GM18505 (cell line): ENCODE measurements around the gene ANKS3.

Experiments
- ATAC-seq: cut with Tn5 transposase; IDR thresholded peaks from one replicate; pipeline ENCODE4 v1.9.1; 2021; ENCODE audit not compliant: unreplicated experiment
- POLR2A ChIP-seq: IDR thresholded peaks from 4 replicates; pipeline ENCODE4 v1.6.1; 2011; ENCODE audit warnings: borderline replicate concordance; ENCODE audit not compliant: insufficient read depth, insufficient read length; ENCODE audit errors: extremely low read depth

The ANKS3 gene, protein sequence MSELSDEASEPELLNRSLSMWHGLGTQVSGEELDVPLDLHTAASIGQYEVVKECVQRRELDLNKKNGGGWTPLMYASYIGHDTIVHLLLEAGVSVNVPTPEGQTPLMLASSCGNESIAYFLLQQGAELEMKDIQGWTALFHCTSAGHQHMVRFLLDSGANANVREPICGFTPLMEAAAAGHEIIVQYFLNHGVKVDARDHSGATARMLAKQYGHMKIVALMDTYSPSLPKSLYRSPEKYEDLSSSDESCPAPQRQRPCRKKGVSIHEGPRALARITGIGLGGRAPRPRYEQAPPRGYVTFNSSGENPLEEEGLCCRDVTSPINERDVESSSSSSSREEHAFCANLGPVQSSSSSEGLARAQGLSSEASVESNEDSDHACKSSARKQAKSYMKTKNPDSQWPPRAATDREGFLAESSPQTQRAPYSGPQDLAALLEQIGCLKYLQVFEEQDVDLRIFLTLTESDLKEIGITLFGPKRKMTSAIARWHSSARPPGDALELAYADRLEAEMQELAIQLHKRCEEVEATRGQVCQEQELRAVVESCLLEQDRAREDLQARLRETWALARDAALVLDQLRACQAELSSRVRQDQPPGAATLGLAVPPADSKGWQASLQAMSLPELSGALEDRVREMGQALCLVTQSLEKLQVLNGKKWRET

DNA sequence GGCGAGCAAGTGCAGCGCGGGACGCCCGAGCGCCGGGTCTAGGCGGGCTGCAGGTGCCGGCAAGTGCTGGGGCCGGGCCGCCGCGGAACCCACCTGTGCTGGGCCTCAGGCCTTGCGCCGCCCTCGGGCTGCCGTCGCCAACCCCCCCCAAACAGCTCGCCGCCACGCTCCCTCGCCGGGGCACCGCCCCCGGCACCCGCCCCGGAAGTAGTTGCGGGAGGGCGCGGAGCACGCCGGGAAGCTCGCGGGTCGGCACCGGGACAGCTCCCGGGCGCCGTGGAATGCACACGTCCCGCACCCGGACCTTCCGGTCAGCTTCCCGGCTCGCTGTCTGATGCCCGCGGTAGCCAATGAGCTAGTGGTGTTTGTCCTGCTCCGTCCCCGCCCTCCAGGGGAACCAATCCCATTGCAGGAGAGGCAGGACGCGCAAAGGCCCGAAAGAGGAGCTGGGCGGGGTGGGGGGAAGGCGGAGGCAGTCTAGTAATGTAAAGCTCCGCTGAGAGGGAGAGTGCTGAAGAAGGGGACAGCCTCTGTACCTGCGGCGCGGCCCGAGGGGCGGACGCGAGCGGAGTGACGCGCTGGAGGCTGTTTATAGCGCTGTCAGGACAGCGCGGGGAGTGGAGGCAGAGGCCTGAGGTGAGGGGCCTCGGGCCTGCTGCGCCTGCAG, at the start of gene ANKS3, which contains the start of gene DNAAF8:
Gene ANKS3, minus strand, starts transcription at position 209 of the 667 bp plus-strand sequence. CDS start 4,122 bp downstream, outside the sequence.
Gene DNAAF8, plus strand, starts transcription at position 475 of the 667 bp plus-strand sequence. CDS start 1,978 bp downstream, outside the sequence.
- peak; percentile 58 for TF ChIP-seq POLR2A
- ATAC-seq: peak; percentile 73

- no peak for TF ChIP-seq POLR2A
- ATAC-seq: no peak
These were observed 49.3 kb upstream of the ANKS3 start for GRCh38 chr16:4783251-4783950.

GRCh38 chr16:4780235-4780634, 46.2 kb upstream of the ANKS3 start:
- ATAC-seq: no peak
- TF ChIP-seq POLR2A: no peak

GRCh38 chr16:4778050-4778392, 44.0 kb upstream of the ANKS3 start:
- ATAC-seq: no peak
- no peak for TF ChIP-seq POLR2A

DNA sequence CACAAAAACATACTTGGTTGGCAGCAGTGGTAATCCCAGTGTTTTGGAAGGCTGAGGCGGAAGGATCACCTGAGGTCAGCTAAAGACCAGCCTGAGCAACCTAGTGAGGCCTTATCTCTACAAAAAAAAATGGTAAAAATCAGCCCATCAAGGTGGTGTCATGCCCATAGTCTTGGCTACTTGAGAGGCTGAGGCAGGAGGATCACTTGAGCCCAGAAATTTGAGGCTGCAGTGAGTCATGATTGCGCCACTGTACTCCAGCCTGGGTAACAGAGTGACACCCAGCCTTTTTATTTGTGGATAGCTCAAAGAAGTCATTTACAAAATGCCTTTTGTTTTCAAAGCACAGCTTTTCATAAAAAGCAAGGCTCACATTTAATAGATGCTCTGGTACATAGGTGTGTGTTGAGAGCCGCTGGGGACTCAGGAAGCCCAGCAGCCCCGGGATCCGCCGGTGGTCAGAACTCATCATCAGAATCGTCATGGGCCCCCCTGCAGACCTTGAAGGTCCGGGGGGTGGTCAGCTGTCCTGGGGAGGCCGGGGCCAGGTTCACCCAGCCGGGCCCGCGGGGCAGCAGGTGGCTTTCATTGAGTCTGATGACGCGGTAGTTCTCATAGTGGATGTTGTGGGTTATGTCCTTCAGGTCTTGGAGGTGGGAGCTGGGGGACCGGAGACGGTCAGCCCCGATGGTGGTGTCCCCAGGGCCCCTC, 43.4 kb upstream of the ANKS3 start:
- no peak for TF ChIP-seq POLR2A
- ATAC-seq: no peak

DNA sequence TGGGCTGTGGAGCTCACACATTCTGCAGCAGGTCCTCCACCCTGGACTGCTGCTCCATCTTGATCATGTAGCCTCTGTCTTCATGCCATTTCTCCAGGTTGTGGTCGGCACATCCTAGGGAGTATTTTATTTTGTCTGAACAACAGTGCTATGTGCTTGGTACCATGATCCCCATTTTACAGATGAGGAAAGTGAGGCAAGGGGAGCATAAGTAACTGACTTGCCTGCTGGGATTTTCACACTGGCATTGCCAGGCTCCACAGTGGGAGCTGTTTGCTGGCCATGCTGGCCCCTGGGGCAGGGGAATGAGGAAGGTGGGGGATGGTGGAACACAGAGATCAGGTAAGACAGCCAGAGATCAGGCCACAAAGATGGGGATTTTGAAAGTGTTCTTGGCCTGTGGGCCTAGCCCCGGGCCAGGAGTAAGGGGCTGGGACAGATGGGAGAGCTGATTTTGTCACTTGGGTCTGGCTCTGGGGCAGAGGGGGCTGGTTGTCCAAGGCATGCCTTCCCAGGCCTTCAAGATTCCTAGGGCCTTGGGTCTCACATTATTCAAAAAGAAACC, 42.2 kb upstream of the ANKS3 start:
- no peak for TF ChIP-seq POLR2A
- ATAC-seq: no peak

- ATAC-seq: no peak
- TF ChIP-seq POLR2A: no peak
These were observed 40.9 kb upstream of the ANKS3 start for GRCh38 chr16:4775005-4775404.

GRCh38 chr16:4772351-4772750, 38.3 kb upstream of the ANKS3 start:
- TF ChIP-seq POLR2A: no peak
- ATAC-seq: no peak

GRCh38 chr16:4771646-4772045, 37.6 kb upstream of the ANKS3 start:
- TF ChIP-seq POLR2A: no peak

DNA sequence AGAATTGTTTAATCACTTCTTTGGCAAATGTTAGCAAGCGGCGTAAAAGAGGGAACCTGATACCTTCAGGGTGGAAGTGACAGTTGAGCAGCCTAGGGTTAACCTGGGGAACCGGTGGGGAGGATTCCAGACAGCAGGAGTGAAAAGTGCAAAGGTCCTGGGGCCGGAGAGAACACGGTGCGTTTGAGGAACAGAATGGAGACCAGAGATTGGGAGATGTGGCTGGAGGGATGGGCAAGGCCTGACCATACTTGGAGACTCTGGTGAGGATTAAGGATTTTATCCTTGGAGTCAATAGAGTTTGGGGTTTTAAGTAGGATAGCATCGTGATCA, 35.2 kb upstream of the ANKS3 start:
- ATAC-seq: no peak
- TF ChIP-seq POLR2A: no peak

More at GRCh38 chr16:4771646-4772045, 37.6 kb upstream of the ANKS3 start:
- ATAC-seq: no peak

DNA sequence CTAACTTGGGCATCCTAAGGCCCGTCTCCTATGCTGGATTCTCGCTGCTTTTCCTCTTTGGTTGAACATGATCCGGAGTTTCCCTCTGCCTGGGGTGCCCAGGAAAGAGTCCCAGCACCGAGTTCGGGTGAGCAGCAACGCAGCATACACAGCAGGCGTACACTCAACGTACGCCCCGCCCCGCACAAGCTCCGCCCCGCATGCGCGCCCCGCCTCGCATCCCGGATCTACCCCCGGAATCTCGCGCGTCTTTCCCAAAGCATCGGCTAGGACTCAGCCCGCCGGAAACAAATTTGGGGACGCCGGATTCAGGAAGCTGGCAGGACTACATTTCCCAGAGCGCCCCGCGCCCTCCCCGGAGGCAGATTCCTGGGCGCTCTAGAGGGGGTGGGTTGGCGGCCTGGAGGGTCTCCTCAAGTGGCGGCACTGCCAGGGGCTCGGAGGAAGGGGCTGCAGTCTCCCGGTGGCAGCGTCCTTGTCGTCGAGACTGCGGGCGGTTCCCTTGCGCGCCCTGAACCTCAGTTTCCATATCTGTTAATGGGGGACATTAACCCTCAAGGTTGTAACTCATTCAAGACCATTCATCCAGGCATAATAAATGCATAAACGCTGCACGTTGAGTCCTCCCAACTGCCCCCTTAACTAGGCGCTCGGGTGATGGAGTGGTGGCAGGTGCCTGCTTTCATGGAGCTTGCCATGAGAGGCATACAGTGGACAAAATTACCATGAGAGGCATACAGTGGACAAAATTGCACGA, 34.7 kb upstream of the ANKS3 start:
- ATAC-seq: peak; percentile 53
- peak; percentile 92 for TF ChIP-seq POLR2A
